Ovary (tissue), 3 donors: ENCODE data around the gene MRTFA.

ENCODE experiments used
- CTCF ChIP-seq, 3 donors: fragments of 450-650 bp in 2 of 3; fragments of 200-600 bp in 1 of 3; IDR thresholded peaks; one replicate each; pipeline versions ENCODE4 v1.5.1 to v1.8.0; 2016 to 2022; ENCODE audit warnings: antibody characterized with exemption in 3 of 3, mild to moderate bottlenecking in 1 of 3
- EP300 ChIP-seq: sonication (generic); formaldehyde crosslinking; IDR thresholded peaks from one replicate; pipeline ENCODE4 v1.6.1; 2017; ENCODE audit warnings: antibody characterized with exemption
- donor health status: DM: no; HTN: no; CAD: no.

GRCh38 chr22:40567626-40568328 lies 68.7 kb downstream of the MRTFA start:
- no peak for TF ChIP-seq CTCF (IDR thresholded peaks at IDR 0.05)
- no peak for TF ChIP-seq EP300
